HCT116 (cell line): ENCODE measurements around the gene SLC38A8.

Experiments used
- CEBPB ChIP-seq: IDR thresholded peaks from 2 replicates; pipeline ENCODE4 v1.6.1; 2012; ENCODE audit warnings: low read depth
- EZH2 ChIP-seq: fragments of 200-600 bp; sonication (generic); IDR thresholded peaks from 2 replicates; pipeline ENCODE4 v1.6.1; 2017; ENCODE audit warnings: antibody characterized with exemption, mixed run types
- EZH2phosphoT487 ChIP-seq: fragments of 200-600 bp; IDR thresholded peaks from 2 replicates; pipeline ENCODE4 v1.6.1; 2018; ENCODE audit warnings: antibody characterized with exemption, borderline replicate concordance
- POLR2A ChIP-seq: IDR thresholded peaks from 2 replicates; pipeline ENCODE4 v1.7.0; 2011; ENCODE audit warnings: borderline replicate concordance; ENCODE audit not compliant: insufficient read depth, insufficient read length; ENCODE audit errors: extremely low read depth
- POLR2AphosphoS5 ChIP-seq: IDR thresholded peaks from 2 replicates; pipeline ENCODE4 v1.6.1; 2011; ENCODE audit warnings: mild to moderate bottlenecking, low read depth, low read length, moderate library complexity
- RAD21 ChIP-seq: IDR thresholded peaks from 2 replicates; pipeline ENCODE4 v1.6.1; 2012; ENCODE audit warnings: low read depth, mild to moderate bottlenecking
- SIN3A ChIP-seq: IDR thresholded peaks from 2 replicates; pipeline ENCODE4 v1.6.1; 2012; ENCODE audit warnings: low read depth
- TCF7L2 ChIP-seq: IDR thresholded peaks from 2 replicates; pipeline ENCODE4 v1.7.0; 2011; ENCODE audit warnings: borderline replicate concordance, inconsistent platforms; ENCODE audit not compliant: insufficient read depth, insufficient read length; ENCODE audit errors: extremely low read depth
- YY1 ChIP-seq: IDR thresholded peaks from 2 replicates; pipeline ENCODE4 v1.6.1; 2011; ENCODE audit warnings: low read length, low read depth, moderate library complexity, mild to moderate bottlenecking; ENCODE audit not compliant: insufficient replicate concordance; ENCODE audit errors: extremely low read depth
- ZNF274 ChIP-seq: fragments of 200-500 bp; sonication (Bioruptor generic); IDR thresholded peaks from 2 replicates; pipeline ENCODE4 v1.6.1; 2014; ENCODE audit warnings: mild to moderate bottlenecking, low read depth, low read length, inconsistent platforms
- TF ChIP-seq, protein P1 (sequence below), 3 experiments: fragments of 200-600 bp in 1 of 3; sonication (generic) in 1 of 3; IDR thresholded peaks in 2 of 3; conservative IDR thresholded peaks in 1 of 3; 2 replicates each; pipeline ENCODE4 v1.5.1; 2012 to 2017; ENCODE audit warnings: low read depth in 2 of 3, low read length in 2 of 3, antibody characterized with exemption in 1 of 3, borderline replicate concordance in 1 of 3, control low read depth in 1 of 3, mild to moderate bottlenecking in 1 of 3, mixed read lengths in 1 of 3, mixed run types in 1 of 3, moderate library complexity in 1 of 3; ENCODE audit not compliant: insufficient read depth in 1 of 3
- TF ChIP-seq, protein P2 (sequence below): IDR thresholded peaks from 2 replicates; pipeline ENCODE4 v1.6.1; 2012
- TF ChIP-seq, protein P3 (sequence below): IDR thresholded peaks from 2 replicates; pipeline ENCODE4 v1.6.1; 2012; ENCODE audit warnings: low read depth

DNA sequence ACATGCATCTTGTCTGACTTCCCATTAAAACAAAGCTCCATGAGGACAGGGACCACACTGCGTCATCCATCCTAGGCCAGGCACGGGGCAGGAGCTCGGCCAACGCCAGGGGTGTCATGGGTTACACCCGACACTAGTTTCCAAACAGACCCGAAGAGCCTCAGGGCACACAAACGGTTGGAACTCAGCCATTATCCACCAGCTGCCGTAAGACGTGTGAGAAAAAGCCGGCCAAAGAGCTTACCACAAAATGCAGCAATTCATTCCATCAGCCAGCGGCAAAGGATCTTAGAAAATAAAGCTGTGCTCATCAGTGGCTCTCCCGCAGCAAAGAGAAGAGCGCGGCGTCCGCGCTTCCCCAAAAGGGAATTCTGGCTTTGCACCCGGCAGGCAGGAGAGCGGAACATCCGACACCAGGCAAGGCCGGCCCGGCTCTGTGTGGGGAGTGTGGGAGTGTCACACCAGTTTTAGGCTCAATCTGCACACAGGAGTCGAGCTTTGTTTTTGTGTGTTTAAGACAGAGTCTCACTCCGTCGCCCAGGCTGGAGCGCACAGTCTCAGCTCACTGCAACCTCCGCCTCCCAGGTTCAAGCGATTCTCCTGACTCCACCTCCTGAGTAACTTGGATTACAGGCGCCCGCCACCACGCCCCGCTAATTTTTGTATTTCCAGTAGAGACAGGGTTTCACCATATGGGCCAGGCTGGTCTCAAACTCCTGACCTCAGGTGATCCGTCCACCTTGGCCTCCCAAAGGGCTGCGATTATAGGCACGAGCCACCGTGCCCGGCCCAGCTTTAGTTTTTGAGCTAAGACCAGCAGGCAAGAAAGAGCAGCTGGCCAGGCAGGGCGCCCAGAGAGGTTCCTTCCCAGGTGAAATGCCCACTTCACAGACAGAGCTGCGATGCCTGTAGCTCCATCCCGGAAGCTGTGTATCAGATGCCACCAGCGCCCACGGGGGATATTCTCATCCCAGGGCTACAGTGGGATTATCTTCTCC lies 1.5 kb downstream of the SLC38A8 start:
- no peak for TF ChIP-seq ZNF274
- TF ChIP-seq EZH2phosphoT487, result no peak
- no peak for TF ChIP-seq POLR2A
- TF ChIP-seq, protein P1, sequence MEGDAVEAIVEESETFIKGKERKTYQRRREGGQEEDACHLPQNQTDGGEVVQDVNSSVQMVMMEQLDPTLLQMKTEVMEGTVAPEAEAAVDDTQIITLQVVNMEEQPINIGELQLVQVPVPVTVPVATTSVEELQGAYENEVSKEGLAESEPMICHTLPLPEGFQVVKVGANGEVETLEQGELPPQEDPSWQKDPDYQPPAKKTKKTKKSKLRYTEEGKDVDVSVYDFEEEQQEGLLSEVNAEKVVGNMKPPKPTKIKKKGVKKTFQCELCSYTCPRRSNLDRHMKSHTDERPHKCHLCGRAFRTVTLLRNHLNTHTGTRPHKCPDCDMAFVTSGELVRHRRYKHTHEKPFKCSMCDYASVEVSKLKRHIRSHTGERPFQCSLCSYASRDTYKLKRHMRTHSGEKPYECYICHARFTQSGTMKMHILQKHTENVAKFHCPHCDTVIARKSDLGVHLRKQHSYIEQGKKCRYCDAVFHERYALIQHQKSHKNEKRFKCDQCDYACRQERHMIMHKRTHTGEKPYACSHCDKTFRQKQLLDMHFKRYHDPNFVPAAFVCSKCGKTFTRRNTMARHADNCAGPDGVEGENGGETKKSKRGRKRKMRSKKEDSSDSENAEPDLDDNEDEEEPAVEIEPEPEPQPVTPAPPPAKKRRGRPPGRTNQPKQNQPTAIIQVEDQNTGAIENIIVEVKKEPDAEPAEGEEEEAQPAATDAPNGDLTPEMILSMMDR (IDR thresholded peaks at IDR 0.05 in 2 of 3, conservative IDR thresholded peaks at IDR 0.05 in 1 of 3; ENCODE audit: borderline replicate concordance in 1 of 3, insufficient read depth in 1 of 3, low read depth in 2 of 3, low read length in 2 of 3), result no peak
- TF ChIP-seq, protein P2, sequence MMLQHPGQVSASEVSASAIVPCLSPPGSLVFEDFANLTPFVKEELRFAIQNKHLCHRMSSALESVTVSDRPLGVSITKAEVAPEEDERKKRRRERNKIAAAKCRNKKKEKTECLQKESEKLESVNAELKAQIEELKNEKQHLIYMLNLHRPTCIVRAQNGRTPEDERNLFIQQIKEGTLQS, result no peak
- TF ChIP-seq POLR2AphosphoS5, result no peak
- no peak for TF ChIP-seq EZH2
- TF ChIP-seq SIN3A, result no peak
- TF ChIP-seq YY1, result no peak
- TF ChIP-seq TCF7L2, result no peak
- TF ChIP-seq RAD21, result no peak
- TF ChIP-seq, protein P3, sequence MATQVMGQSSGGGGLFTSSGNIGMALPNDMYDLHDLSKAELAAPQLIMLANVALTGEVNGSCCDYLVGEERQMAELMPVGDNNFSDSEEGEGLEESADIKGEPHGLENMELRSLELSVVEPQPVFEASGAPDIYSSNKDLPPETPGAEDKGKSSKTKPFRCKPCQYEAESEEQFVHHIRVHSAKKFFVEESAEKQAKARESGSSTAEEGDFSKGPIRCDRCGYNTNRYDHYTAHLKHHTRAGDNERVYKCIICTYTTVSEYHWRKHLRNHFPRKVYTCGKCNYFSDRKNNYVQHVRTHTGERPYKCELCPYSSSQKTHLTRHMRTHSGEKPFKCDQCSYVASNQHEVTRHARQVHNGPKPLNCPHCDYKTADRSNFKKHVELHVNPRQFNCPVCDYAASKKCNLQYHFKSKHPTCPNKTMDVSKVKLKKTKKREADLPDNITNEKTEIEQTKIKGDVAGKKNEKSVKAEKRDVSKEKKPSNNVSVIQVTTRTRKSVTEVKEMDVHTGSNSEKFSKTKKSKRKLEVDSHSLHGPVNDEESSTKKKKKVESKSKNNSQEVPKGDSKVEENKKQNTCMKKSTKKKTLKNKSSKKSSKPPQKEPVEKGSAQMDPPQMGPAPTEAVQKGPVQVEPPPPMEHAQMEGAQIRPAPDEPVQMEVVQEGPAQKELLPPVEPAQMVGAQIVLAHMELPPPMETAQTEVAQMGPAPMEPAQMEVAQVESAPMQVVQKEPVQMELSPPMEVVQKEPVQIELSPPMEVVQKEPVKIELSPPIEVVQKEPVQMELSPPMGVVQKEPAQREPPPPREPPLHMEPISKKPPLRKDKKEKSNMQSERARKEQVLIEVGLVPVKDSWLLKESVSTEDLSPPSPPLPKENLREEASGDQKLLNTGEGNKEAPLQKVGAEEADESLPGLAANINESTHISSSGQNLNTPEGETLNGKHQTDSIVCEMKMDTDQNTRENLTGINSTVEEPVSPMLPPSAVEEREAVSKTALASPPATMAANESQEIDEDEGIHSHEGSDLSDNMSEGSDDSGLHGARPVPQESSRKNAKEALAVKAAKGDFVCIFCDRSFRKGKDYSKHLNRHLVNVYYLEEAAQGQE, result no peak
- no peak for TF ChIP-seq CEBPB
